ENCODE data around the gene IL1RAPL1.

Gene IL1RAPL1

DNA sequence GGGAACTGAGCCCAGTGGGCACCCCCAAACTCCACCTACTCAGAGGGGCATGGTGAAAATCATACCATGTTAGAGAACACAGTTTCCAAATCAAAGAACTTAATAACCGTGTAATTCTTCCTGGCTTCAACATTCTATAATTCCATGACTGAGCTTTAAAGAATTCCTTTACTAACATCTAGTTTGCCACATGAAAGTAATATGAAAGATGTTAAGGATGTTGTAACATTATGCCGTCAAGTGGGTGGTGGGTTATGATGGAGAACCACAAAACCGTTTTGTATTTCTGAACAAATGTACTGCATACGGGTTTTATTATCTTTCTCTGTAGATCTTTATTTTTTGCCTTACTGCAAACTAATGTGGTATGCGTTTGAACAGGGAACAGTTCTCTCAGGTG, 1079.1 kb downstream of the IL1RAPL1 start:
- no peak for DNase-seq

DNA sequence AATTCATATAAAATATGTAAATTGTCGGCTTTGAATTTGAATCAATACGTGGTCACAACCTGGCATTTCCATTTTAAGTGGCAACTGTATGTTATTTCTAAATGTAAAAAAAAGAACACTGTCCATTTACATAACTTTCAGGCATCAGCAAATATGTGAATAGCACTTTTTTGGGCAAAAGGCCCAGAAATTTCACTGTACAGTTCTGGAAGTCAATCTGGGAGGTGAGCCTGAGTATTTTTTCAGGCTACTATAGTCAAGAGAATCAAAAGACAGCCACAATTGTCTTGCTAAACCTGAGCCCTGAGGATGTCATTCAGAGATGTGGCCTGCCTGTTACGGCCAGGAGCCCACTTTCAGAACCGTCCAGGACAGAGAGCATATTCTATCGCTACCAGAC, 1084.2 kb downstream of the IL1RAPL1 start:
- no peak for DNase-seq

DNA sequence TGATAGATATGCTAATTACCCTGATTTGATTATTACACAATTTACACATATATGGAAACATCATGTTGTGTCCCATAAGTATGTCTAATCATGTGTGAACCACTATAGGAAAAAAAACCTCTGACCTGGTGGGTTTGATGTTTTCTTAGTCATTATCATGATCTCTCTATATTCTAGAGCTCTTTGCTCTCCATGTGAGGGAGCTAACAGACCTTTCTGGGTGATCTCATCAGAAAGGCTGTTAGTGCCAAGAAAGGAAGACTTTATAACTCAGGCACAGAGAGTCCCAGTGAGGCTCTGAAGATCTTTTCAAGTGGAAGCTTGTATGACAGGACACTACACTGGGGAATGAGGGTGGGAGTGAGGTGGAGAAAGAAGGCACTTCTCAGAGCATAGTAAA, 1100.4 kb downstream of the IL1RAPL1 start:
- no peak for DNase-seq

DNA sequence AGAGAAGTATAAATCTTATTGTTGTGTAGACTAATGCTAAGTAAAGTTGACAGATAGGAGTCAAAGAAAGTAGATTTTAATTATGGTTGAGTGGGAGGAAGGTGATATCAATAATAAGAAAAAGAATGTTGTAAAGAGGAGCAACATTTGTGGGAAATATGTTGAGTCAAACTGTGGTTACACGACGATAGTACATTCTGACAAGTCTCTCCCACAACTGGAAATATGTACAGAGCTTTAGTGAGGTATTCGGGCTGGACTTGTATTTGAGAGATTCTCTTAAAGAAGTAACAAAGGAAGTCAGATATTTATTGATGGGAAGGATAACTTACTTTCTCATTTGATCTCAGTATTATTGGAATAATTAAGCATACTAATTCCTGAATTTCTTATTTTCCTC, 1102.8 kb downstream of the IL1RAPL1 start:
- DNase-seq: no peak

DNA sequence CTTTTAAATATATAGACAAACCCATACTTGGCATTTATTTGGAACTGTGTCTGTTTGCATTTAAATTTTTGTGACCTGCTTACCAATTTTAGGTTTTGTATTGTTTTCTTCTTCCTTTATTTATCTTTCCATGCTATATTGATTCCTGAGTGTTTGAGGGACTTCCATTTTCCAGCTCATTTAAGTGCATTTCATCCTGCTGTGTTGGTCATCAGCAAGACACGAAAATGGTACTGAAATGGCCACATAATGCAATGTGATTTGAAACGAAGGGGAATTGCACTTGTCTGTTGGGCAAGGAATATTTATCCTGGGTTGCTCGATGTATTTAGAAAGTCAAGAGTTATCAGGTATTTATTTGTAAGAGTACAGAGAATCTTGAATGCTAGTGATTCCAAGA, 1103.8 kb downstream of the IL1RAPL1 start:
- no peak for DNase-seq

DNA sequence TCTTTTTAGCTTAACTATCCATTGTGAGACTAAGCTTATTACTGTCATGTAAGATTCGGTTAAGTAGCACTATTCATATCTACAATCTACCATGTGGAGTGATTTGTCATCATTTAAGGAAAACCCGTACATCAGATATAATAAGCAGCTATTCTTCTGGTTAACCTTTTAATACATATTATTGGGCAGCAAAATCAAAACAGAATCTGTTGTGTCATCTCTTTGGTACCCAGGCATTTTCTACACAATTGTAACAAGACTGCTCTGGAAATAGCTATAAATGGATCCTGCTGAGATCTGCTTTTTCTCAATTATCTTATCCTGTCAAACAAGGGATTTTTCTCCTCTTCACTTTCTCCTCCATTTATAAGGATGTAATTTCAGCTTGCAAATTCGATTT, 1106.7 kb downstream of the IL1RAPL1 start:
- DNase-seq: no peak

DNA sequence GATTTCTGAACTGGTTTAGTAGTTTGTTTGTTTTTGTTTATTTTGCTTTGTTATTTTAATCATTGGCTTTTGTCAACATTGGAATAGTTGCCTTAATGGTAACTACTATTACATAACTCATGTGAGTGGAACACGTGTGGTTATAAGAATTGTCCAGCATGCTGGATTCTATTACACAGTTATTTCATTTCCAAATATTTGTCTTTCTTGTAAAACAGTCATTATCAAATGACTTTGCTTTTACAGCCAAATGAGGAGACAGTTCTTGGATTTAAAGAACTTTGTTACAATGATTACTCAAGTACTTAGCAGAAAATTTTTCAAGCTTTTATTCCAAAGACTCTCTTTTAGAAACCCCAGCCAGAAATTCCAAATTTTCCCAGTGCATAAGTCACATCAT, 1112.0 kb downstream of the IL1RAPL1 start:
- no peak for DNase-seq

DNA sequence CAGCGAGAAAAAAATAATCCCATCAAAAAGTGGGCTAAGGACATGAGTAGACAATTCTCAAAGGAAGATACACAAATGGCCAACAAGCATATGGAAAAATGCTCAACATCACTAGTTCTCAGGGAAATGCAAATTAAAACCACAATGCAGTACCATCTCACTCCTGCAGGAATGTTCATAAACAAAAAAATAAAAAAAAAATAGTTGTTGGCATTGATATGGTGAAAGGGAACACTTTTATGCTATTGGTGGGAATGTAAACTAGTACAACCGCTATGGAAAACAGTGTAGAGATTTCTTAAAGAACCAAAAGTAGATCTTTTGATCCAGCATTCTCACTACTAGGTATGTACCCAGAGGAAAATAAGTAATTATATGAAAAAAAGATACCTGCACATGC, 1119.8 kb downstream of the IL1RAPL1 start:
- no peak for DNase-seq

DNA sequence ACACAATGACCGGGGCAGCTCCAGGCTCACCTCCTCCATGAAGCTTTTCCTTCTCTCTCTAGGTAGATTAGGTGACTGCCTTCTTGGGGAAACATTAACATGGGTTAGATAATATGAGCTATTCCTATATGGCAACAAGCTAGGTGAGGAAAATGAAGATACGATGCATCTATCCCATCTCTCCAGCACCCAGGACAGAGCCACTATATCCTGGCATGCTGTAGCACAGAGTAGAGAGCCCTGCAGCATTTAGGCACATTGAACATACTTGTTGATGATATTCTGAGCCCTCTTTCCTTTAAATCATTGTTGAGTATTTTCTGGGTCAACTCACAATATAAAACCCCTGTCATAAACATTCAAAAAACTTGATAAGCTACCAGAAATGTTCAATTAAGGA, 1133.9 kb downstream of the IL1RAPL1 start:
- DNase-seq: no peak

DNA sequence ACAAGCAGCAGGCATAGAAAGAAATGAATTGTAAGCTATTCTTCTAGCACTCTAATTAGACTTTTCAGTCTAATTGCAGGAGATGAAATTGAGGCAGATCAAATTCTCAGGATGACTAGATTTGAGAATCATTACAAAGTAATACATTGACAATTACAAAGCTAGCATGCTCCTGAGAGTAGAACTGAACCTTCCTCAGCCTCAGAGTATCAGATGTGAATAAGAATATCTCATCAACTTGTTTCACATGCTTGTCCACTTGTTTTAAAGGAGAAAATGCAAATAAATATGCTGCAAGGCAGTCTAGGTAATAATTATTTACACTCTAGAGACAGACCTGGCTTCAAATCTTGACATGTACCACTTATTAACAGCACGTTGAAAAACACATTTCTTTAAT, 1137.1 kb downstream of the IL1RAPL1 start:
- no peak for DNase-seq

DNA sequence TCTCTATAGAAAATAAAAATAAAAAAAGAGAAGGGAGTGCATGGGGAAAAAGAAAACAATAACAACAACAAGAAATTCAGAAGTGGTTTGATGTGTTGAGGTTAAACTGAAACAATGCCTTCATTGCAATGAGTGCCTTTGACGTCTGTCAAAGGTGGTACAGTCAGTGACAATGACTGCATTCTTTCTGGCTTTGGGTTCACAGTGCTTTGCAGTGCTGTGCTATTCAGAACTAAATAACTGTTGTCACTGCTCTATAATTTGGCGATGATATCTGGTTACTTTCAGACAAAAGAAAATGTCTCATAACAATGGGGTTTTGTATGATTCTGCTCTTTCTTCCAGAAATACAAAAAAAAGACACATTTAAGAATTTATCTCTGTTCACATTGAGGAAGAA, 1139.6 kb downstream of the IL1RAPL1 start:
- DNase-seq: no peak

DNA sequence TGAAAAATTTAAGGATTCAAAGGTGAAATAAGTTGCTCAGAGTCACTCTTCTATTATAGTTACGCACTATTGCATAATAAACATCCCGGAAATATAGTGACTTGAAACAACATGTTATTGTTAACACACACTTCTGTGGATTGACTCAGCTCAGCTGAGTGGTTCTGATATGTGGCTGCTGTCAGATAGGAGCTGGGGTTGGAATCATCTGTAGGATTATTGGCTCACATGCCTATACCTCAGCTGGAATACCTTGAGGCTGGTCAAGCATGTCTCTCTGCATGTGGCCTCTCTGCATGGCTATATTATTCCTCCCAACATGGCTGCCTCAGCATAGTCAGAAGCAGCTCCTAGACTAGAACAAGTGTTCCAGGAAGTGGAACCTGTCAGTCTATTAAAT, 1141.4 kb downstream of the IL1RAPL1 start:
- DNase-seq: no peak

DNA sequence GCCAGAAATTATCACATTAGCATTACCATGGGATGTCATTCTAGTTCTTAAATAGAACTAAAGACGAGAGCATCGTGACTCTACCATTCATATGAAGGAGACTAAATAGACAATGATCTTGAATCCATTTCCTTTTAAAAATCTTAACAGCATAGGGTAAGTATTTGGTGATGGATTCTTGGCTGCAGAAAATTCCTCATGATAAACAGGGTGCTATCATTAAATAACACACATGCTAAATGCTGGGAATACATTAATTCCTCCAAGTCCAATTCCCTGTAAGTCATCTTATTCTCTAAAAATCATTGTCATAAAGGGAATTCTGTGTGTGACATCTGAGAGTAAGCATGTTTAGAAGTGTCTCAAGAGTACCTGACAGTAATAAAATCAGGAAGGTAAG, 1157.7 kb downstream of the IL1RAPL1 start:
- no peak for DNase-seq

DNA sequence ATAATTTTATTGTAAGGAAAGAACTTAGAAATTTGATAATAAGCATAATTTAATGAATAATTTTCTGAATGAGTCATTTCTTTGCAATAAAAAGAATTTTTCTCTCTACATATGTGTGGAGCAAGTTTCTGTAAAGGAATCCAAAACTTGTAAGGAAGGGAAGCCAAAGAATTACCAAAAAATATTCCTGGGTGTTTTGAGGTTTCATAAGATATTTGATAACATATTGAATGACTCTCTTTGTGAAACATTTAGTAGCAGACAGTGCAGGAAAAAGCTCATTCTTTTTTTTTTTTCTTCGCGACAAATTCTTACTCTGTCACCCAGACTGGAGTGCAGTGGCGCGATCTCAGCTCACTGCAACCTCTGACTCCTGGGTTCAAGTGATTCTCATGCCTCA, 1159.1 kb downstream of the IL1RAPL1 start:
- no peak for DNase-seq

DNA sequence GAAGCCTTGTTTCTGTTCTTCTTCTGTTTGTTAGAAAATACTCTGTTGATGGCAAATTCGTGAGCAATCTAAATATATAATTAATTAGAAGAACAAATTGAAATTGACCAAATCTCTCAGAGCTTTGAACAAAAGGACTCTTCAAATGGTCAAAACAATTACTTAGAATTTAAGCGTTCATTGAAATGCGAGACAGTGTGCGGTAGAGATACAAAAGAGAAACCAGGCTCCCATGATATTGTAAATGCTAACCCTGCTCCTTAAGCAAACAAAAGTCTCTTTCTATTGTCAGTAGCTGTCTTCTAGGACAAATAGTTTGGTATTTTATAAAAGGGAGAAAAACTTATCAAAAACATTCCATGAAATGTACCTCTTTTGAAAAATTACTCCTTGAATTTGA, 1174.8 kb downstream of the IL1RAPL1 start:
- DNase-seq: no peak

DNA sequence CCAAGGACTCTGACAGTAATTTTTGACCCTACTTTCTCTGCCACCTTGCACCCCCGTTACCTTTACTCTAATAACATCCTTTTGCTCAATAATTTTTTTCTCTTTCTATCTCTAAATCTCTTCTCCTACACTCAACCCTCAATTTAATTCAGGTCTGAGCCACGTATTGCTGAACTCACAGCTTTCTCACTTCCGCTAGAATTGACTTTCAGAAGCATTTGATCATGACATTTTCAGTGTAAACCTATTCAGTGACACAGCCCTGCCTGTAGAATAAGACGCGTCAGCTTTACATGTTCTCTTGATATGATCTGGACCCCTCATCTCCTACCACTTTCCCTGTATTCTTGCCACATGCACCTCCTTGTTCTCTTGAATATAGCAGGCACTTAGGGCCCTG, 1188.6 kb downstream of the IL1RAPL1 start:
- no peak for DNase-seq

DNA sequence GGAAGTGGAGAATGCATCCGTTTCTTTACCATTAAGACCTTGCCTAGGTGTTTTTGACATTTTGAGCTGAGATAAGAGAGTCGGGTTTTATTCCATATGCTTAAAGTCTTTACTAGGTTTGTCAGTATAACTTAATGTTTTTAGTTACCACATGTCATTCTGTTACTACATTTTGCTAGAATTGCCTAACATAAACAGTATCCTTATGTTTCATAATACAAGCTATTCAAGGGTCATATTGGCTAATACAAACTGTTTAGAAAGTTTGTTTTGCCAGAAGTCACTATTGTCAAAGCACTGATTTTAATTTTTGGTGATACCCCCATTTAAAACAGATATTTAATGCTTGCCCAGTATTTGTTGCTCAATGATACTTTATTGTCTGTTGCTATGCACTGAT, 1200.4 kb downstream of the IL1RAPL1 start:
- DNase-seq: no peak

DNA sequence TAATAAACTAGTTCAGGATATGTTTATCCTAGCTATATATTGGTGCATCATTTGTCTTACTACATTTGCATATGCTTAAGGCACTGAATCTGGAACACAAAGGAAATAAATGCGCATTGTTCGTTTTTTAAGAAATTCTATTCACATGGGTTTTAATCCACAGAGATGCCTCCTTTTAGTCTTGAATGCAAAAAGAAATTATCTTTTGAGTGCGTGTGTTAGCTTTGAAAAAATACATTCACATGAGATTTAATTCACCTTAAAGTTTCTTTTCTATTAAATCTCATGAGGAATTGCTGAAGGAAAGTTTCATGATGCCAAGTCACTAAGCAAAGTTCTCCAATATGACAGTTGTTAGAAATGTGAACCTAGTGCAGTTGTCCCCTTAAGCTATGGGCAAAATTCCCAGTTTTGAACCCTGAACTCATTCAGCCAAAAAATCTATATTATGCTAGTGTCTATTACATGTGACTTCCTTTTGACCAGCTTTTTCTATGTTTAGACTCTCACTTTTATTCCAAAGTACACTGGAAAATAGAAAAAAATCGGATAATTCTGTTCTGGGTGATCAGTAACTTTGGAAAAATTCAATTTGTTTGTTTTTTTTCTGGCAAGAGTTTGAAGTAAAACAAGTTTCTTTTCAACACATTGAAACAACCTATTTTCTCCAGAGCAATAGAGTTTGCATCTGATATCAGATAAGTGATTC, 1201.9 kb downstream of the IL1RAPL1 start:
- no peak for DNase-seq

DNA sequence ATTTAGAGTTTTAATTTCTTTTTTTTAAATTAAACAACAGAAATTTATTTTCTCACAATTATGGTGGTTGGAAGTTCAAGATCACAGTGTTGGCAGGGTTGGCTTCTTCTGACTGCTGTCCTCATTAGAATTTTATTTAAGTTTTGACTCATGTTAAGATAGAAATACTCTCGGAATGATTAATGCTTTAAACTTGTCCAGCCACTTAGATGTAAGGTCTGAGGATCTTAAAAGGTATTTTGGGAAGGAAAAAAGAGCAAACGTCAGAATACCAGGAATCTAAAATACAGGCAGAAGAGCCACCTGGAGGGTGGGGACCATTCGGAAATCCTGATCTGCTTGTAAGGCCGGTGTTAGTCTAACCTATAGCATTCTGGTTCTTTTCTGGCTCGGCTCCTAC, 1205.1 kb downstream of the IL1RAPL1 start:
- no peak for DNase-seq

DNA sequence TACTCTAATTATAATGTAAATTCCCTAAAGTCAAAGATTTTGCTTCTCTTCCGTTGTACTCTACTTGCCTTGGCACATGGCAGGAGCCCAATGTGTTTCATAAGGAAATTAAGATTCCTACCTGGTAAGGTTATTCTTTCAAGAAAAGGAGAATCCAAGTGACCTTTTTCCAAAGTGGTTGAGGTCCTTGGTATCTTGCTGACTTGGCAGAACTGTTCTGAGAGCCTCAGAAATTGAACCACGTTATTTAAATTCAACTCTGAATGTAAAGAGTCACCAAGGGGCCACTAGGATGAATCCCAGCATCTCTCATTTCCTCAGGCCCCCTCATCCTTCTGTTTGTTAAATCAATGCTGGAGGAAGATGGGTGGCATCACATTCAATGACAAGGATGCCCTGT, 1209.9 kb downstream of the IL1RAPL1 start:
- no peak for DNase-seq

DNA sequence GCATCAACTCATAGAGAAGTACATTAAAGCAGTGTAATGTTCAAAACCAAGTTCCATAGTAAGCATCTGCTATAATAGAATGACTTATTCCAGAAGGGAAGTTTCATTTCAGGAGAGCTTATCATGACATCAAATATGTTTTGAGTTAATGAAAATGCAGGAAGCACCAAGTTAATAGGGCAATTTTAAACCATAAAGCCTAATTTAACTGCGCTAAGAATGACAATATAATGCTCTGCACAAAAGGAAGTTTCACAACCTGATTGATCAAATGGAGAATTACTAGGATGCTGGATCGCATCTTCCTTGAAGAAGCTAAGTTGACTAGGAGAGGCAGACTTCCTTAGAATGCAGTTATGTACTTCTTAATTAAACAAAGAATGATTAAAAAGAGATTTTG, 1211.2 kb downstream of the IL1RAPL1 start:
- DNase-seq: no peak

DNA sequence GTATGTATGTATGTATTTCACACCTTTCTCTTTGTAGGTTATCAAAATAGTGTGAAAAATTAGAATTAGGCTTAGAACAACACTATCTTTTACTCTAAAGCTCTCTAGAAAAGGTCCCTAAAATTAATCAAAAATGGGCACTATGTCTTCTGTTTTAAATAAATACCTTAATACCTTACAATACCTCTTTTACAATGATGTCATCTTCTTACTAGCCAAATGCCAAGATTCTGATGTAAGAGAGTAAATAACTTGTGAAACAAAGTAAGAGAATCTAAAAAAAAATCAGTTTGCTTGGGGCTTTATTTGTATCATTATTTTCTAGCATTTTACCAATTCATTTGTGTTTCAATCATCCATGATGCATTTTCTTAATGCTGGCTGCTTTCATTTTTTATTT, 1225.9 kb downstream of the IL1RAPL1 start:
- no peak for DNase-seq

DNA sequence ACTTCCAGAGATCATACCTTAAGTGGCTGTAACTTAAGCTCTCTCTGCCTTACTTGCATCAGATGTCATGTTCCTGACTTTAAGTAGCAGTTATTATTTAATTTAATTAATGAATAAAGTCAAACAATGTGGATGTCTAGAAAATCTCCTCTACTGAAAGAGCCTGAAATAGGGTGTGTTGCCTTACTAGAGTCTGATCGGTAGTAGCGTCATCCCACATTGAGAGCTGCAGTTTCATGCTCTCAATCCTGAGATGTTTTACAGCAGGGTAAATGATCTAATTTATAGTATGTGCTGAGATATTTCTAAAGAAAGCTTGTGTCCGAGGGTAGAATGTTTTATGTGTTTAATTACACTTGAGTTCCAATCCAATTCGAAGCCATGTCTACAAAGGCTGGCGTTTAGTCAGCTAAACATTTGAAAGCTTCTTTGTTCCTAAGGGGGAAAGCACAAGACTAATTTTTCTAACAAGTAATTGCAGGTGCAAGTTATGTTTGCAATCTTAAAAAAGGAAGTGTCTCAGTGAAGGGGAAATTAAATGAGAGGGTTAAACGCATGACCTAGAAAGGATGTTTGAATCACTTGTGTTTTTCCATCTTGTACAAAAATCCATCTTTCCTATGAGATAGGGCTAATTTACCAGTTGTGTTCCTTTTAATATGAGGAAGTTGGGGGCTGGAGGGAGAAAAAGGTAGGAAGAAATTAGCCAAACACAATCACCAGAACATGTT, 1237.1 kb downstream of the IL1RAPL1 start:
- no peak for DNase-seq

DNA sequence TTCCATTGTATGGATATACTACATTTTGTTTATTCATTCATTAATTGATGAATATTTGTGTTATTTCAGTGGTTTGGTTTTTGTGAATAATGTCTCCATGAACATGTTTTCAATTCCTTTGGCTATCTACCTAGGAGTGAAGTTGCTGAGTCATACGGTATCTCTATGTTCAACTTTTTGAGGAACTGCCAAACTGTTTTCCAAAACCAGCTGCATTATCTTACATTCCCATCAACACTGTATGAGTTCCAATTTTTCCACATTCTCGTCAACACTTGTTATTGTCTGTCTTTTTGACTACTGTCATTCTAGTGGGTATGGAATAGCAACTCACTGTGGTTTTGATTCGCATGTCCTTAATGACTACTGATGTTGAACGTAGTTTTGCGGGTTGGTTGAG, 1239.5 kb downstream of the IL1RAPL1 start:
- no peak for DNase-seq

DNA sequence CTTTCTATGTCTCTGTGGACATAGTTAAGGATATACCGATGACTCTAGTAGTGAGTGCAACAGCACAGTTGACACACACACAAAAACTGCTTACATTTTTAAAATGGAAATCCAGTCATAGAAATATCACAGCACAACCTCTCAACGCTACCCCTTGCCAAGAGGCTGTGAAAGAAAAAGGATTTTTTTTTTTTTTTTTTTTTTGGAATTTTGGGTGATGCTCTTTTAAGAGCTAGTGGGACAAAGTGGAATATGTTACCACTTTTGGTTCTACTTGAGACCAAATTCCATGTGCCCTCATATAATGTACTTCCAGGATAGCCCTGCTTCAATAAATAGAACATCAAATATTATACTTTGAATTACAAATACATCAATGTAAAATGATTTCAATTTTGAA, 1247.1 kb downstream of the IL1RAPL1 start:
- DNase-seq: no peak
